ENCODE data around the gene PLXNA4.

PLXNA4 gene

GRCh38 chr7:132270517-132270916 is 305.8 kb downstream of the PLXNA4 start:
- no peak for DNase-seq (ENCODE audit: low spot score)

- no peak for DNase-seq (ENCODE audit: low spot score)
Observed at GRCh38 chr7:132269718-132270117, 306.6 kb downstream of the PLXNA4 start.

GRCh38 chr7:132263151-132263550 is 313.1 kb downstream of the PLXNA4 start:
- no peak for DNase-seq (ENCODE audit: low spot score)

GRCh38 chr7:132262160-132262470 is 314.2 kb downstream of the PLXNA4 start:
- no peak for DNase-seq (ENCODE audit: low spot score)

- no peak for DNase-seq (ENCODE audit: low spot score)
Observed at GRCh38 chr7:132261327-132262159, 314.7 kb downstream of the PLXNA4 start.

GRCh38 chr7:132258231-132258630 is 318.0 kb downstream of the PLXNA4 start:
- DNase-seq (ENCODE audit: low spot score) = no peak

GRCh38 chr7:132257253-132257652 is 319.0 kb downstream of the PLXNA4 start:
- no peak for DNase-seq (ENCODE audit: low spot score)

GRCh38 chr7:132256721-132257212 is 319.5 kb downstream of the PLXNA4 start:
- no peak for DNase-seq (ENCODE audit: low spot score)

GRCh38 chr7:132255898-132256297 is 320.4 kb downstream of the PLXNA4 start:
- DNase-seq (ENCODE audit: low spot score) = no peak

- no peak for DNase-seq (ENCODE audit: low spot score)
Observed at GRCh38 chr7:132255115-132255797, 321.0 kb downstream of the PLXNA4 start.

- no peak for DNase-seq (ENCODE audit: low spot score)
Observed at GRCh38 chr7:132254455-132254854, 321.8 kb downstream of the PLXNA4 start.

- DNase-seq (ENCODE audit: low spot score) = no peak
Observed at GRCh38 chr7:132252793-132253100, 323.5 kb downstream of the PLXNA4 start.

- DNase-seq (ENCODE audit: low spot score) = no peak
Observed at GRCh38 chr7:132251327-132251659, 325.0 kb downstream of the PLXNA4 start.

- no peak for DNase-seq (ENCODE audit: low spot score)
Observed at GRCh38 chr7:132250480-132251326, 325.6 kb downstream of the PLXNA4 start.

GRCh38 chr7:132249256-132249971 is 326.9 kb downstream of the PLXNA4 start:
- no peak for DNase-seq (ENCODE audit: low spot score)

- DNase-seq (ENCODE audit: low spot score) = no peak
Observed at GRCh38 chr7:132248841-132249240, 327.4 kb downstream of the PLXNA4 start.

- no peak for DNase-seq (ENCODE audit: low spot score)
Observed at GRCh38 chr7:132247995-132248618, 328.2 kb downstream of the PLXNA4 start.

- DNase-seq (ENCODE audit: low spot score) = no peak
Observed at GRCh38 chr7:132246591-132246990, 329.7 kb downstream of the PLXNA4 start.

- no peak for DNase-seq (ENCODE audit: low spot score)
Observed at GRCh38 chr7:132245539-132245938, 330.7 kb downstream of the PLXNA4 start.

- DNase-seq (ENCODE audit: low spot score) = no peak
Observed at GRCh38 chr7:132244903-132245480, 331.3 kb downstream of the PLXNA4 start.

- DNase-seq (ENCODE audit: low spot score) = no peak
Observed at GRCh38 chr7:132243463-132243862, 332.8 kb downstream of the PLXNA4 start.

All from germinal center (tissue), 1 donor.